Measurements from ENCODE around the gene TNRC6A. TPM values are rescaled to one million over a fixed set of nuclear protein-coding genes. Genes with fewer than 3 reads are reported as not detected.

Gene TNRC6A
- total and polyA plus RNA-seq, 2 of the 13 experiments (the other 11 are each of a cell fraction or from before 2014, with no cell fraction given) = 30.9 to 43.6 TPM

DNA sequence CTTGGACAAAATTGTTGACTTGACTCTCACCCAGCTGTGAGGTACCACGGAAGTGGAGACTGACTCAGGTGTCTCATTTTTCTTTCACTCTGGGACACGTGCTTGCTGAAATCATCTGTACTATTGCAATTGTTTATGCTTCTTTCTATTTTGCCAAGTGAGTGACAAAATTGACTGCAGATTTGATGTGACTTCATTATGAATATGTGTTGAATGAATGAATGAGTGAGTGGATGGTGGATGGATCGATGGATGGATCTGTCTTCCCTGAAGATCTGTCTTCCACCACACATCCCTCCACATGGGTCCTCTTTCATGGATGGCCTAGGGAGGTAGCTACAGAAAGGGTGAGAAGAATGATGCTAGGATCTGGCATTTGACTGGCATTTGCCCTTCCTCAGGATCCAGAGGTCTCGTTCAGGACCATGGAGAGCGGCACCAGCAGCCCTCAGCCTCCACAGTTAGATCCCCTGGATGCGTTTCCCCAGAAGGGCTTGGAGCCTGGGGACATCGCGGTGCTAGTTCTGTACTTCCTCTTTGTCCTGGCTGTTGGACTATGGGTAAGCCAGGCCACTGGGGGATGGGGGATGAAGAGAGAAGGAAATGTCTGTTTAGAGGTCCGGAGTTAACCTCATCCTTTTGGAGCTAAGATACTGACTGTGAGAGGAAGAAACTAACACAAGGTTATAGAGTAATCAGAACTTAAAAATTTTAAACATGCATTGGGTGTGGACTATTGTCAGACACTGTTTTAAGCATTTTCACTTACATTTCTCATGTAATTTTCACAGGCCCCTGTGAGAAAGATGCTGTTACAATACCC lies 129.0 kb downstream of the TNRC6A start (continued):
- no peak; the same call in none of the 2 replicates for TF ChIP-seq ZNF547 (CRISPR knock-in tag; IDR thresholded peaks at IDR 0.05)
- TF ChIP-seq POLR2G (IDR thresholded peaks at IDR 0.05; ENCODE audit: low read depth, low read length) = no peak
- TF ChIP-seq AGO2 (optimal IDR thresholded peaks at IDR 0.05; ENCODE audit: low read depth, low read length) = no peak
- TF ChIP-seq ZNF10 (CRISPR knock-in tag; IDR thresholded peaks at IDR 0.05; ENCODE audit: borderline replicate concordance, low read depth) = no peak
- no peak for TF ChIP-seq GTF2F1 (IDR thresholded peaks at IDR 0.05; ENCODE audit: low read length)
- TF ChIP-seq ZNF383 (CRISPR knock-in tag; IDR thresholded peaks at IDR 0.05; ENCODE audit: borderline replicate concordance) = no peak
- peak; percentile 98 for TF ChIP-seq ZBTB49 (CRISPR knock-in tag; IDR thresholded peaks at IDR 0.05; ENCODE audit: borderline replicate concordance)
- peak; percentile 94 for TF ChIP-seq IKZF5 (CRISPR knock-in tag; IDR thresholded peaks at IDR 0.05)
- peak; percentile 90 for TF ChIP-seq ZNF333 (CRISPR knock-in tag; IDR thresholded peaks at IDR 0.05; ENCODE audit: borderline replicate concordance)
- TF ChIP-seq, protein P1, sequence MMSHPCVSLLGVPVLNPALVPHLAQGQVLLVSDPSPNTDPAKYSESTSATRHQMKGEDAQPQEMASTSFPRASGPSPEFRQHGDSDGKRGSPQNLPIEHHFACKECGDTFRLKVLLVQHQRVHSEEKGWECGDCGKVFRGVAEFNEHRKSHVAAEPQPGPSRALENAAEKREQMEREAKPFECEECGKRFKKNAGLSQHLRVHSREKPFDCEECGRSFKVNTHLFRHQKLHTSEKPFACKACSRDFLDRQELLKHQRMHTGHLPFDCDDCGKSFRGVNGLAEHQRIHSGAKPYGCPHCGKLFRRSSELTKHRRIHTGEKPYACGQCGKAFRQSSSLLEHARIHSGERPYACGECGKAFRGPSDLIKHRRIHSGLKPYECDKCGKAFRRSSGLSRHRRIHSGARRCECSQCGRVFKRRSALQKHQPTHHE (CRISPR knock-in tag; IDR thresholded peaks at IDR 0.05; ENCODE audit: borderline replicate concordance) = no peak
- no peak for TF ChIP-seq ZNF660 (CRISPR knock-in tag; IDR thresholded peaks at IDR 0.05; ENCODE audit: borderline replicate concordance, low read depth)
- no peak for TF ChIP-seq EZH2 (conservative IDR thresholded peaks at IDR 0.05; ENCODE audit: low read depth, low read length)
- peak; percentile 61 for TF ChIP-seq ZNF7 (CRISPR knock-in tag; IDR thresholded peaks at IDR 0.05)
- no peak for TF ChIP-seq CENPX (CRISPR knock-in tag; IDR thresholded peaks at IDR 0.05)
- 0 out of 2 replicates have a peak, but pooled peaks have one; percentile 67 for TF ChIP-seq AFF4 (CRISPR knock-in tag; IDR thresholded peaks at IDR 0.05)
- no peak for TF ChIP-seq EP300 (IDR thresholded peaks at IDR 0.05; ENCODE audit: low read depth in 2 of 2, low read length in 2 of 2)
- peak; percentile 67; the same call in 1 of the 2 replicates for TF ChIP-seq EP300 (CRISPR knock-in tag; IDR thresholded peaks at IDR 0.05; ENCODE audit: borderline replicate concordance)
